ENCODE results near the gene TNNC1.

Gene TNNC1

DNA sequence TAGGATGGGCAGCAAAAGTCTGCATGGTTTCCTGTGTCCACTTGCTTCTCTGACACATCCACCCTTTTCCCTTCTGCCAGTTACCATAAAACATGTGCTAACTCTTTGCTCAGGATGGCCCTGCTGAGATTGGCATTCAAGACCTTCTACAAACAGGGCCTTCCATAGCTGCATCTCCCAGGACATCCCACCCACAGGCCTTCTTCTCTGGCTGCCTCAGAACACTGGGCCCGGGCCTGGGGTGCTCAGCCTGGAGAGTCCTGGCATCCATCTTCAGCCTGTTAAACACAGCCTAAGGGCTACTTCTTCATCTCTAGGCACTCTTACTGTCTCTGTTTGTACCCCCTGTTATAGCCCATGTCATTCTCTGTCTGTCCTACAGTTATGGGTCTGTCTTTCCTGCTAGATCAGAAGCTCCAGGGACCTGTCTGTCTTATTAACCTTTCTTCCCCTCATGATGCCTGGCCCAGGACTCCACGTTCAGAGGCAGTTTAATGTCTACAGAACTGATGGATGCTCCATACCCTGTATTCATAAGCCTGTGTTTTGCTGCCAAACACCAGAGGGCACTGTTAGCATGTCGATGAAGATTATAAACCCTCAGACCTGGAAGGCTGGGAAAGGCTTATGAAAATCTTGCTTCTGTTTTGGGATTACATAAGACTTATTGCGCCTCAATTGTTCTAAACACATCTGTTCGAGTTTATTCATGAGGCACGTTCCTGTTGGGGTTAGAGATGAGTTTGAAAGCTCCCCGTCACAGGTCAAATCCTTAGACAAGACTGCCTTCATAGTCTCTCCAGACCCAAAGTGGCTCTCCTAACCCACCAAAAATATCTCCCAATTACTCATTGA lies 25.5 kb downstream of the TNNC1 start:
- DNase-seq: peak; percentile 37

DNA sequence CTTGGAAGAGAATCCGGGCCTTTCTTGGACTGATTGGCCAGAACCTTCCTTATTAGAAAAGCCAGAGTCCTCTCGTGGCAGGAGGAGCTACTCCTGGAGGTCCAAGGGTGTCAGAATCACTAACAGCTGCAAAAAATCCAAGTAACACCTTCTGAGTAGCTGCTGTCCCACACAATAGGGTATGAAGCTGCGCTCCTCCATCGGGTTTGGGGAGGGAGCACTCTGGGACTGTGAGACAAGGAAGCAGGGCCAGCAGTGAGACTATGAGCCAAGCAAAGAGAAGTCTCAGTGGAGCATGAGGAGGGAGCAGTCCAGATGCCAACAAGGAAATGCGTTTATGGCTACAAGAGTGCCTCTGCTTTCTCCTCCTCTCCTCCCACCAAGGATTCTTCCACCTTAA lies 30.7 kb downstream of the TNNC1 start:
- DNase-seq: no peak

DNA sequence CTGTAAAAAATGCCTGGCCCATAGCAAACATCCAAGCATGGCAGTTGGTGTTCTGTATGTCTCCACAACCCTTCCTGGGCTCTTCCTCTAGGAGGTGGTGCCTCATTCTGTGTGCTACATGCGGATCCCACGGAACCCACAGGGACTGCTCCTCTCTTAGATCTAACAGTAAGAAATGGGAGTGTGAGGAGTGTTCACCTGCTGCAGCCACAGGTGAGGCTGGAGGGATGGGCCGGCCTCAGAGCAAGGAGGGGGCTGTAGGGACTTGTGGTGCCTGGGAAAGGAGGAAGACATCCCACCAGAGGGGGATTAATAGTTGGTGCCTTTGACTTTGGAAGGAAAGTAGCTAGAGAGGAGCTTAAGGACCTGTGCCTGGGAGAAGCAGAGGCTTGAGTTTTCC lies 31.2 kb downstream of the TNNC1 start:
- no peak for DNase-seq

DNA sequence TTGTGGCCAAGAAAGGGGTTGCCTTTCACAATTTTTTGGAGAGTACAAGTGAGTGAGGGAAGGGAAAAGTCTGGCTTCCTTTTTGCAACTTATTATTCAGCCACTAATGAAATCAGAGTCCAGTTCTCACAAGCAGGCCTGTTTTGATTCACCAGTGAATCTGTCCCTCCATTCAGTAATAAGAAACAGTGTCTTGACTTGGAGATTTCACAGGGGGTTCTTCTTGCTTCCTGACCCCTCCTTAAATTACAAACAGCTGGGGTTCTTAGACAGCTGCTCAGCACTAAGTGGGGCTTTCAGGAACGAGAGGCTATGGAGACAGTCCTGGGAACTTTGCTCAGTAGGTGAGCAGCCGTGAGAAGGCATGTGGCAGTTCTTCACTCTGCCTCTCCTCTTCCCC lies 33.5 kb downstream of the TNNC1 start:
- no peak for DNase-seq

DNA sequence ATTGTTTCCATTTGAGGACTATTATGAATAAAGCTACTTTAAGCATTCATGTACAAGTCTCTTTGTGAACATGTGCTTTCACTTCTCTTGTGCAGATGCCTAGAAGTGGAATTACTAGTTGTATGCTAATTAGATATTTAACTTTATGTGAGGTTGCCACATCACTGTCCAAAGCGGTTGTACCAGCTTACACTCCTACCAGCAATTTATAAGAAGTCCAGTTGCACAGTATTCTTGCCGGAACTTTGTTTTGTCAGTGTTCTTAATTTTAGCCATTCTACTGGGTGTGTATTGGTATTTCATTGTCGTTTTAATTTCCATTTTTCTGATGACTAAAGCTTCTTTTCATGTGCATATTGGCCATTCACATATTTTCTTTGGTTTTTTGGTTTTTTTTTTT lies 38.0 kb downstream of the TNNC1 start:
- no peak for DNase-seq

DNA sequence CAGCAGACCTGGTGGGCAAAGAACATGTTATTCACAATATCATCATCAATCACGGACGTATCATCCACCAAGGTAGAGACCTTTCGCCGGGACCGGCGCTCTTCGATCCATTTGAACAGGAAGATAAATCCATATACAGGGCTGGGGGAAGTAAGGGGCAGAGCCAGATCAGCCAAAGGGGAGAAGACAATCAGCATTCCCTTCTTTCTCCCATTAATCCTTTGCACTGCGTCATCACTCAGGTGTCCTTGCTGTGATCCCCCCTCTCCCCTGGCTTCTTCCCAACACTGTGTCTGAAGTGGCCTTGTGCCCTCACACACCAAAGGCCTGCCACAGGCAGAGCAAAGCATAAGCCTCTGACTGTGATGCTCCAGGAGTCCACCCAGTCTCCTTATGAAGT lies 45.4 kb downstream of the TNNC1 start:
- DNase-seq: no peak

DNA sequence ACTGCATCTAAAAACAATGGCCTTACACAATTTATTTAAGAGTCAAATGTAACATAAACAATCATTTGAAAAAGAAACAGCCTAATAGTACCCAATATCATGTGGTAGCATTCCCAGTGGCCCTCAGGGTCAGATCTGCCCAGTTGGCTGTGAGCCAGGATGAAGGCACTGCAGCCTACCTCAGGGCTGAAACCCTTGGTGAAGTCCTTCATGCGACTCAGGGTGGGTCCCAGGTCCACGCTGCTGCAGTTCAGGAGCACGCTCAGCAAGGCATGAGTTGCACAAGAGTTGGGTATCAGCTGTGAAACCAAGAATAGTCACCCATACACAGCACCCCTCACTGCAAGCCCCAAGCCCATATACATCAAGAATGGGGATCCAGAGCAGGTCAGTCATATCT lies 46.1 kb downstream of the TNNC1 start:
- no peak for DNase-seq

DNA sequence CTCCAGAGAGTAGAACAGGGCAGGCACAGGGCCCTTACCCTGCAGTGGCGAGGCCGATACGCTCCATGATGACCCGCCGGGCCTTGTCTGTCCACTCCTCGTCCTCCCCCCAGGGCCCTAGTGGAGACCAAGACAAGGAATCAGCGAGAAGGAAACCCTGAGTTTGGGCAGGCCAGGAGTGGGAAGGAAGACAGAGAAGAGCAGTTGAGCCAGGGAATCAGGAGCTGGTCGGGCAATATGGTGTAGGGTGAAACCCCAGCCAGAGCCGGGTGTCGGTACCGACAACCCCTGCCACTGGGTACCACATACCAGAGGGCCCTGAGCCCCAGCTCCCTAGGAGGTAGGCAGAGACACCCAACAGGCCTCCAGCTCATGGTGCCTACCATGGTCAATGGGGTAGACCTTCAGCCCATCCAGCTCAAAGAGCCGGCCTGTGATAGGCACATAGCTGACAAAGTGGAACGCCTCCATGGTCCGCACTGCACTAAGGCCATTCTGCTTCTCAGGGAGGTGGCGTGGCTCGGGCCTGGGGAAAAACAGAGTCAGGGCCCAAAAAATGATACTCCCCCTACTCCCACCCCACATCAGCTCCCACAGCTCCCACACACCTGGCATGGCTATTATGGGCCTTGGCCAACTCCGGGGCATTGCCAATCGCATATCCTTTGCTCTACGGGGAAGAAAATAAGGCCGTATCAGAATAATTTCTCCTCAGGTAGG lies 46.9 kb downstream of the TNNC1 start:
- DNase-seq: no peak

DNA sequence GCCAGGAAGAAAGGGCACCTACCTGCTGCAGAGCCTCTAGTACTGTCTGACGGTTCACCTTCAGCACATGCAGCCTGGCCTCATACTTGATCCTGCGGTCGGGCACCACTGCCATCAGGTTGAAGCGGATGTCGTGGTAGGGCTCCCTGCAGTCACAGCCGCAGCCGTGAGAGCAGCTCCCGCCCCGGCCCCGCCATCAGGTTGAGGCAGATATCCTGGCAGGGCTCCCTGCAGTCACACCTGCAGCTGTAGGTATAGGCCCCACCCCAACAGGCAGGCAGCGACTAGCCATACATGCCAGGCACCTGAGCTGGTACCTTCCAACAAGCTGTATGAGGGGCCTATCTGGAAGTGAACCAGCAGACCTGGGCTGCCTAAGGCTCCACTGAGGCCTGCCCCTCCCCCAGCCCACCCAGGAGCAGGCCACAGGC lies 47.6 kb downstream of the TNNC1 start:
- DNase-seq: no peak

DNA sequence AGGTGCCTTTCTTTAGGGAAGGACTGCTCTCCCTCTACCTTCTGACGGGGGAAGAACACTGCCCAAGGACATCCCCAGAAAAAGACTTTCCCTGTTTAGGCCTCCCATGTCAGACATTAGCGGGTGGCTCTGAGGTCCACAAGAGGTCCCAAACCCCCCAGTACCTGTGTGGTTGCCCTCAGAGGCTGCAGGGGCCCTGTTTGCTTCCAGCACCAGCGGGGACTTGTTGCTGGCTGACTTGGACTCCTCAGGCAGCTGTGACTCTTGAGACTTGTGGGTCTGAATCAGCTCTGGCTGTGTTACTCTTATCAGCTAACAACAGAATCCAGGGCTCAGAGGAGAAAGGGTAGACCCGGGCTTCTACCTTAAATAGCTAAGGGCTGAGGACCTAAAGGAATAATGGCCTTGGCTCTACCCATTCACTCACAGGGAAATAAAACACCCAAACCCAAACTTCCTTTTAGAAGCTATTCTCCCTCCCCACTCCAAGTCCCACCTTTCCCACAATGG lies 48.2 kb downstream of the TNNC1 start:
- DNase-seq: no peak

DNA sequence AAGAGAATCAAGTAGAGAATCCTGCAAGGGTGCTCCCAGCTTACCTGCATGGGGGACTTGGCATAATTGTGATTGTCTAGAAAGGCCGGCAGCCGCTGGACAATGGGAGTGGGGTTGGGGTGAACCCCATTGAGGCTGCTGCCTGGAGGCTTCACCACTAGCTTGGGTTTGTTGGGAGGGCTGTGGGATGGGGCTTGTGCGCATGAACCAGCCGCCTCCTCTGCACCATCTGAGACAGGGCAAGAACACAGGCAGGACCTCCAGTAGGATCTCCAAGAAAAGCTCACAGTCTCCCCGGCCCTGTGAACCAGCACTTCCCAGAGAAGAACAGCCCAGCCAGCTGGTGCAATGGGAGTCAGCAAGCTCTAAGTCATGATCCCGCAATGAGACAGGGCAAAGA lies 48.8 kb downstream of the TNNC1 start:
- no peak for DNase-seq

DNA sequence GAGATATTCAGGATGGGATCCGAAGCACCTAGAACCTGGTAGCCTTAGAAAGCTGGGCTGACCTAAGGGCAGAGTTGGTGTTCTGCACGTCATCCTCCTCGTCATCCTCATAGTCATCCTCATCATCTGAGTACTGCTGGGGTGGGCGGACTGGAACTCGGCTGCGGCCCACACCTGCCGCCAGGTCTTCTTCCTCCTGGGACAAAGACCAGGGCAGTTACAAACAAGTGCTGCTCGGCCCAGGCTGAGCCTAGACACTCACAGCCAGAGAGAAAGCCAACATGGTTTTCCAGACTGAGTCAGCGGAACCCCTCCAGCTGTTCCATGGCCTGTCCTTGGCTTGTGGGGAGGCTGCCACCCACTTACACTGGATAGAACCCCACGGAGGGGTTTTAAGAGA lies 49.5 kb downstream of the TNNC1 start:
- DNase-seq: no peak

DNA sequence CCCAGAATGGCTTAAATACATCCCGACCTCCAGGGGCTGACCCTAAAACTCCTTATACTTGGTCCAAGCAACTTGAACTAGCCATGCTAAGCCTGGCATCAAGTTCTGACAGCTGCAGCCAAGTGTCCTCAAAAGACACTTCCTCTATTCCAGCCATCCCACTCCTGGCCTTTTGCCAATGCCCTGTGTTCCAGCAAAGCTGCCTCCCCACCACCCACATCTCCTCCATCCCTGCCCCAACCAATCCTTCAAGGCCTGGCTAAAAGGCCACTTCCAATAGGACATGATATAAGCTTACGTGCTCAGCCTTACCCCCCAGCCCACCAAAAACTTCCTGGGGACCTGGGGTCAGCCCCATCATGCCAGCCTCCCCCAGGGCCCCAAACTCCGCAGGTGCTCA lies 49.9 kb downstream of the TNNC1 start:
- DNase-seq: no peak

DNA sequence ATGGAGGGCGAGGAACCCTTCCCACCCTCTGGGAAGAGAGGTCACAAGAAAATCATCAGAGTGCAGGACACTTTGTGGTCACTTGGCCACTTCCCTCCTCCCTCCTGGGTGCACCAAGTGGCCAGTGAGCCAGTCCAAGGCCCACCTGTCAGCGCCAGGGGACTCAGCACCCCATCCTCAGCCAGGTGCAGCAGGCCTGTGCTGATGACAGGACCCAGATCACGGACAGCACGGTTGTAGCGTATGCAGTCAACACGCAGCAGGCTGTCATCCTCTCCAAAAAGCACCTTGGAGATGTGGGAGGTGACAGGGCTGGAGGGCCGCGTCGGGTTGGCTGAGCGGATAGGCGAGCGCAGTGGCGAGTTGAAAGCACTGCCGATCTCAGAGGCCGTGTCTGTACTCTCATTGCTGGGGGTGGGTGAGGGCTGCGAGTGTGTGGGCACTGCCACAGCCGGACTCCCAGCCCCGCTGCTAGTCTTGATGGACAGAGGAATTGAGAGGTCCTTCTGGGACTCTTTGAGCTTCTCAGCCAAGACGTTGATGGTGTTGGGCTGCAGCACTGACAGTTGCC lies 50.5 kb downstream of the TNNC1 start:
- DNase-seq: no peak

DNA sequence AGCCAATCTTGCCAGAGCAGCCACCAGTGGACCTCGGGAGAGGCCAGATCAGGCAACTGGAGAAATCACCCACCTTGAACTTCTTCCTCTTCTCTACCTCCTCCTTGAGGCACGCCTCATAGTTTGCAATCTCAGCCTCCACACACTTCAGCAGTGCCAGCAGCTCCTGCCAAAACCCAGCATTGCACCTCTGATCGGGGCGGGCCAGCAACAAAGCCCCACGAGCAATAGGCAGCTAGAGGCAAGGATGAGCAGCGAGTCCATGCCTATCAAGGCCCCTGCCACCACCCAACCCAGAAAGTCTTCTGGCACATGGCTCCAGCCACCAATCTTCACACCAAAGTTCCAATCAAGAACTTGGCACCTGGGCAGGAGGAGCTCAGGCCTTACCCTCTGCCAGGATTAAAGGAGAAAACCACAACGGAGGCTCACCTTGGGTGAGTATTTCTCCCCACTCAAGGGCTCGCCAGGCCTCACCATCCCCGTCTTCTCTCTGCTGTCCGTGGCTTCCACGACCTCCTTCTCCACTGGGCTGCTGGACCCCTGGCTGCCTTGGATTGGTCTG lies 51.1 kb downstream of the TNNC1 start:
- no peak for DNase-seq

DNA sequence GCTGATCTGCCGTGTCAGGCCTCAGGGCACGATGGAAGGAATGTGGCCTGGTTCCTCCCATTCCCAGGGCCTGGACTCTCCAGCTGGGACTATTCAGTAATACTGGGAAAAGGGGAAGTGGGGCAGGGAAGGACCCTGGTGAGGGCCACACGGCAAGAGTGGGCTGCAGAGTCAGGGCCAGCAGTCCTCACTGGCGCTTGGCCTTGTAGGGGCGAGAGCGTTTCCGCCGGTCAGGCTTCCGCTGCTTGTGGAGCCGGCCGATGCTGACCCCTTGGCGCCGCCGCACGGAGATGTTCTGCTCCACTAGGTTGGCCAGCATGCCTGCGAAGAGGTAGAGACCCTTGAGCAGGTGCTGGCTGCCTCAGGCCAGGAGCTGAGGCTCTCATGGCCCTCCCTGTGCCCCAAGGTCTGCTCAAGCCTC lies 51.7 kb downstream of the TNNC1 start:
- DNase-seq: no peak

DNA sequence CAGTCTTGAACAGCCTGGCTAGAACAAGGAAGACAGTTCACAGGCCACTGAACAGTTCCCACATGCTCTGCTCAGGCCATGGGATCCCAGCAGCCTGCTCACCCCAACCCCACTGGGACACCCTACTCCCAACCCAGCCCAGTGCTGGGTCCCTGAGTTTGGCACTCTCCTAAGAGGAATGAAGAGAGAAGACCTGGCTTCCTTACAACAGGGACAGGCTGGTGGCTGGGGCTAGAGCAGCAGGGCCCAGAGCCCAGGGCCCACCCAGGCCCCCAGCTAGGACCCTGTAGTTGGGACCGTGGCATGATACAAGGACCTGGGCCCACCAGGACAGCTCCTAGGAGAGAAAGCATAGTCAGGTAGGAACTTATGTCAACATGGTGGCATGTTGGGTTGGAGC lies 52.3 kb downstream of the TNNC1 start:
- no peak for DNase-seq

Measured in NCI-H1105 treated with DMSO at 0.1 percent for 48 hours (cell line).